GM18502 (cell line): ENCODE results near the gene OPHN1.
"Not testable (repeated sequence)": the region's sequence is repeated elsewhere in the genome, so short reads cannot be mapped to it uniquely, and the experiment has no call there.

Experiments used
- ATAC-seq: cut with Tn5 transposase; IDR thresholded peaks from one replicate; pipeline ENCODE4 v1.9.1; 2021; ENCODE audit warnings: mild to moderate bottlenecking; ENCODE audit not compliant: unreplicated experiment, poor library complexity

OPHN1 gene

GRCh38 chrX:68372665-68373064 lies 60.6 kb downstream of the OPHN1 start:
- no peak for ATAC-seq

GRCh38 chrX:68369559-68369958 lies 63.7 kb downstream of the OPHN1 start:
- no peak for ATAC-seq

- ATAC-seq = no peak
Measured at GRCh38 chrX:68365341-68365740, 68.0 kb downstream of the OPHN1 start.

- ATAC-seq = no peak
Measured at GRCh38 chrX:68363984-68364383, 69.3 kb downstream of the OPHN1 start.

- ATAC-seq = no peak
Measured at GRCh38 chrX:68358679-68359078, 74.6 kb downstream of the OPHN1 start.

GRCh38 chrX:68355629-68355920 lies 77.7 kb downstream of the OPHN1 start:
- ATAC-seq = no peak

- no peak for ATAC-seq
Measured at GRCh38 chrX:68354879-68355628, 78.2 kb downstream of the OPHN1 start.

- no peak for ATAC-seq
Measured at GRCh38 chrX:68345025-68345424, 88.3 kb downstream of the OPHN1 start.

GRCh38 chrX:68343551-68343950 lies 89.7 kb downstream of the OPHN1 start:
- ATAC-seq = no peak

- ATAC-seq = no peak
Measured at GRCh38 chrX:68332201-68332731, 101.0 kb downstream of the OPHN1 start.

- ATAC-seq = not testable (repeated sequence)
Measured at GRCh38 chrX:68326841-68327240, 106.5 kb downstream of the OPHN1 start.

- no peak for ATAC-seq
Measured at GRCh38 chrX:68307769-68308168, 125.5 kb downstream of the OPHN1 start.

GRCh38 chrX:68304602-68305001 lies 128.7 kb downstream of the OPHN1 start:
- no peak for ATAC-seq

- no peak for ATAC-seq
Measured at GRCh38 chrX:68299898-68300297, 133.4 kb downstream of the OPHN1 start.

- ATAC-seq = no peak
Measured at GRCh38 chrX:68292471-68292870, 140.8 kb downstream of the OPHN1 start.

- ATAC-seq = no peak
Measured at GRCh38 chrX:68288127-68288526, 145.2 kb downstream of the OPHN1 start.

GRCh38 chrX:68287419-68287818 lies 145.9 kb downstream of the OPHN1 start:
- ATAC-seq = no peak

GRCh38 chrX:68286980-68287379 lies 146.3 kb downstream of the OPHN1 start:
- ATAC-seq = no peak

GRCh38 chrX:68286076-68286475 lies 147.2 kb downstream of the OPHN1 start:
- no peak for ATAC-seq

GRCh38 chrX:68284281-68284904 lies 148.9 kb downstream of the OPHN1 start:
- no peak for ATAC-seq

GRCh38 chrX:68273887-68274286 lies 159.4 kb downstream of the OPHN1 start:
- ATAC-seq = no peak

GRCh38 chrX:68264793-68265192 lies 168.5 kb downstream of the OPHN1 start:
- not testable (repeated sequence) for ATAC-seq
